ENCODE results near the gene TFDP2.

DNA sequence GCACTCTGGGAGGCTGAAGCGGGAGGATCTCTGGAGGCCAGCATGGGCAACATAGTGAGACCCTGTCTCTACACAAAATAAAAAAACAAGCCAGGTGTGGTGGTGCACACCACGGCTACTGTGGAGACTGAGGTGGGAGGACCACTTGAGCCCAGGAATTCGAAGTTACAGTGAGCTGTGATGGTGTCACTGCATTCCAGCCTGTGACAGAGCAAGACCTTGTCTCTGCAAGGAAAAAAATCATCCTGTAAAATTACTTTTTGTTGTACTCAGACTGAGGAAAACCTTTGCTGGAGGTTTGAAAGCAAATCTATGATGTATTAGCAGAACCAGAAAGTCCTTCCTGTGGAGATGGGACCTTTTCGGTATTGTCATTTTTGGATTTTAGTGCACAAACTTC is 209.6 kb downstream of the TFDP2 start:
- TF ChIP-seq KDM1A (IDR thresholded peaks at IDR 0.05; ENCODE audit: borderline replicate concordance, low read length), result no peak
- TF ChIP-seq TAF1 (IDR thresholded peaks at IDR 0.05; ENCODE audit: low read depth, low read length), result no peak
- no peak for TF ChIP-seq POLR2A (IDR thresholded peaks at IDR 0.05; ENCODE audit: control extremely low read depth in 1 of 2, low read depth in 2 of 2, low read length in 2 of 2)
- TF ChIP-seq RAD21 (IDR thresholded peaks at IDR 0.05 in 1 of 2, conservative IDR thresholded peaks at IDR 0.05 in 1 of 2; ENCODE audit: low read depth in 2 of 2, low read length in 2 of 2), result no peak
- no peak for TF ChIP-seq RBBP5 (IDR thresholded peaks at IDR 0.05; ENCODE audit: borderline replicate concordance, low read depth, low read length)
- TF ChIP-seq BCL11A (IDR thresholded peaks at IDR 0.05; ENCODE audit: low read depth in 2 of 2, low read length in 2 of 2), result no peak
- TF ChIP-seq TEAD4 (IDR thresholded peaks at IDR 0.05; ENCODE audit: low read depth, low read length), result peak; percentile 14; the same call in 1 of the 2 replicates

All from H1 (cell line).